GM12878 (cell line): ENCODE results near the gene ENPP7. TPM values are rescaled to one million over a fixed set of nuclear protein-coding genes. Genes with fewer than 3 reads are reported as not detected.

ENCODE experiments used
- ATAC-seq: fragments of 200-7000 bp; cut with Tn5 transposase; 3 replicates; pipeline ENCODE4 v1.9.1; 2020; ENCODE audit warnings: mild to moderate bottlenecking, moderate library complexity
- BruUV-seq: library from RNA; stranded (reverse); fragments of 400-500 nt; replicated peaks from 2 replicates; lab custom pipeline; 2021; lab: Mats Ljungman, UMichigan
- CTCF ChIA-PET: fragments of 300-600 bp; sonication (Branson Sonifier 250); formaldehyde crosslinking; extraction: SDS; loops from one replicate; lab custom pipeline; 2021; ENCODE audit warnings: inconsistent platforms; lab: Yijun Ruan, JAX
- POLR2A ChIA-PET: fragments of 350-600 bp; formaldehyde crosslinking; extraction: SDS; loops from one replicate; lab custom pipeline; 2021; ENCODE audit warnings: inconsistent platforms; lab: Charles Lee
- RAD21 ChIA-PET: fragments of 300-600 bp; sonication (Branson Sonifier 250); formaldehyde crosslinking; loops from one replicate; lab custom pipeline; 2023; ENCODE audit warnings: antibody characterized with exemption; ENCODE audit not compliant: unreplicated experiment; lab: Charles Lee
- SMC1A ChIA-PET: fragments of 300-600 bp; sonication (Branson Sonifier 250); formaldehyde crosslinking; loops from one replicate; lab custom pipeline; 2023; ENCODE audit not compliant: unreplicated experiment, uncharacterized antibody; lab: Charles Lee
- DNase-seq: peaks from one replicate; pipeline ENCODE4 v3.0.0-alpha.2; 2011; ENCODE audit warnings: low read depth, low spot score
- FAIRE-seq: peaks from 3 replicates; lab custom pipeline; 2011; peaks lifted over from hg19 to GRCh38; lab: Jason Lieb, UNC
- H2AFZ ChIP-seq: 2 replicates; pipeline ENCODE4 v1.6.0; 2011; ENCODE audit warnings: low read depth, low read length, control low read depth; ENCODE audit not compliant: control insufficient read depth
- H3K27ac ChIP-seq: 2 replicates; pipeline ENCODE4 v1.5.1; 2011; ENCODE audit warnings: control low read depth; ENCODE audit not compliant: control insufficient read depth, insufficient read depth
- H3K27me3 ChIP-seq, 2 experiments: replicated peaks in 1 of 2; 2 replicates each; pipeline versions ENCODE4 v1.6.0 to v1.6.1; 2011; ENCODE audit warnings: low read length in 1 of 2; ENCODE audit not compliant: control insufficient read depth in 2 of 2, insufficient read depth in 2 of 2
- H3K36me3 ChIP-seq, 2 experiments: 2 replicates each; pipeline ENCODE4 v1.5.1; 2011; ENCODE audit warnings: low read length in 1 of 2; ENCODE audit not compliant: control insufficient read depth in 2 of 2, insufficient read depth in 2 of 2
- H3K4me1 ChIP-seq: 2 replicates; pipeline ENCODE4 v1.6.1; 2011; ENCODE audit warnings: mild to moderate bottlenecking, low read length, moderate library complexity, mixed read lengths; ENCODE audit not compliant: control insufficient read depth, insufficient read depth
- H3K4me2 ChIP-seq: 2 replicates; pipeline ENCODE4 v1.6.0; 2011; ENCODE audit warnings: control low read depth; ENCODE audit not compliant: control insufficient read depth, insufficient read depth
- H3K4me3 ChIP-seq: fragments of 200-600 bp; sonication (generic); 2 replicates; pipeline ENCODE4 v1.5.1; 2016
- H3K79me2 ChIP-seq: 2 replicates; pipeline ENCODE4 v1.6.0; 2011; ENCODE audit warnings: low read length; ENCODE audit not compliant: control insufficient read depth, insufficient read depth
- H3K9ac ChIP-seq: 2 replicates; pipeline ENCODE4 v1.8.0; 2011; ENCODE audit warnings: low read length, control low read depth, mixed read lengths; ENCODE audit not compliant: control insufficient read depth, insufficient read depth
- H3K9me3 ChIP-seq: replicated peaks from 3 replicates; pipeline ENCODE4 v1.5.1; 2011; ENCODE audit warnings: mild to moderate bottlenecking, low read length; ENCODE audit not compliant: control insufficient read depth, insufficient read depth
- H4K20me1 ChIP-seq: 2 replicates; pipeline ENCODE4 v1.6.0; 2011; ENCODE audit not compliant: control insufficient read depth, insufficient read depth
- CHD2 ChIP-seq: IDR thresholded peaks from 2 replicates; pipeline ENCODE4 v1.6.1; 2011; ENCODE audit warnings: low read depth, low read length, improper control_type of control experiment, borderline replicate concordance
- HDAC6 ChIP-seq: fragments of 200-600 bp; sonication (generic); IDR thresholded peaks from one replicate; pipeline ENCODE4 v1.8.0; 2017; ENCODE audit warnings: antibody characterized with exemption; ENCODE audit not compliant: unreplicated experiment
- JUNB ChIP-seq: IDR thresholded peaks from 2 replicates; pipeline ENCODE4 v1.6.1; 2016; ENCODE audit warnings: antibody characterized with exemption, mild to moderate bottlenecking
- NFYB ChIP-seq: IDR thresholded peaks from 2 replicates; pipeline ENCODE4 v1.6.1; 2011; ENCODE audit warnings: low read depth, mild to moderate bottlenecking, low read length, improper control_type of control experiment, moderate library complexity; ENCODE audit not compliant: insufficient read depth
- NKRF ChIP-seq: fragments of 450-650 bp; conservative IDR thresholded peaks from 2 replicates; pipeline ENCODE4 v1.6.1; 2017; ENCODE audit warnings: mild to moderate bottlenecking, moderate library complexity
- SMARCA5 ChIP-seq: fragments of 450-650 bp; IDR thresholded peaks from 2 replicates; pipeline ENCODE4 v1.6.1; 2017; ENCODE audit warnings: mild to moderate bottlenecking
- ZBTB33 ChIP-seq: fragments of 450-650 bp; IDR thresholded peaks from 2 replicates; pipeline ENCODE4 v1.6.1; 2017; ENCODE audit warnings: mild to moderate bottlenecking
- ZNF687 ChIP-seq: fragments of 450-650 bp; IDR thresholded peaks from 2 replicates; pipeline ENCODE4 v1.6.1; 2017; ENCODE audit warnings: mild to moderate bottlenecking, moderate library complexity
- ZZZ3 ChIP-seq: IDR thresholded peaks from 2 replicates; pipeline ENCODE4 v1.6.1; 2011; ENCODE audit warnings: low read depth; ENCODE audit not compliant: control insufficient read depth, insufficient read length
- WGBS: methylation state at CpG from one replicate; pipeline ENCODE4 v1.1.6; 2016; ENCODE audit warnings: low lambda C conversion rate; ENCODE audit not compliant: insufficient replicate concordance, insufficient coverage; ENCODE audit errors: missing lambda C conversion rate; 5-methylcytosine and 5-hydroxymethylcytosine counted together
- in situ Hi-C: fragments of 300-500 bp; cut with MboI; formaldehyde crosslinking; loops from 9 replicates; pipeline ENCODE4 v1.14.3; 2018; ENCODE audit warnings: mixed read lengths
- intact Hi-C: fragments of 100-400 bp; cut with micrococcal nuclease; formaldehyde crosslinking; loops from one replicate; pipeline ENCODE4 v1.14.2; 2022; ENCODE audit not compliant: unreplicated experiment
- polyA plus RNA-seq, 11 experiments: library from polyadenylated mRNA; depleted of rRNA in 4 of 11; unstranded in 6 of 11; stranded (reverse) in 5 of 11; fragments of >200 nt; fragmentation: Nextera tagmentation in 4 of 11; fragmentation: Illumina TruSeq in 1 of 11; extraction: Ambion mirVana in 4 of 11; extraction: Trizol in 1 of 11; gene quantifications; 1 replicate in 1 of 11; 2 replicates in 10 of 11; pipeline versions ENCODE4 v1.2.1 to v1.2.3, GENCODE V29; 2011 to 2016; ENCODE audit warnings: inconsistent platforms in 2 of 11, missing spikeins in 2 of 11, low read depth in 1 of 11
- total RNA-seq, 4 experiments: library from RNA; depleted of rRNA in 3 of 4; stranded (reverse); fragments of >200 nt in 3 of 4; fragmentation: Illumina TruSeq in 1 of 4; extraction: Trizol in 1 of 4; gene quantifications; 2 replicates each; pipeline versions ENCODE4 v1.2.1 to v1.2.3, GENCODE V29; 2013 to 2021

ENPP7 gene
- total and polyA plus RNA-seq, 10 of the 15 experiments (the other 5 are each of a cell fraction or from before 2014, with no cell fraction given): 0.04 to 0.41 (median 0.18) TPM; not detected in 1

- intact Hi-C loops: no loop called here
- no peaks in the 10 kb centered on the region for H3K9me3 ChIP-seq
- WGBS: 41% methylated on average over 6 of the region's 6 CpGs
- no peaks in the 10 kb centered on the region for H3K36me3 ChIP-seq
- H3K4me3 ChIP-seq: no peak overlapping the region
- TF ChIP-seq ZNF687 (no peak), HDAC6 (no peak), CHD2 (no peak), ZBTB33 (no peak), NKRF (no peak), JUNB (no peak), SMARCA5 (no peak), NFYB (no peak), ZZZ3 (no peak)
- CTCF ChIA-PET: interaction anchor here (1.6 to 1.7 kb wide), 2 partner anchors 13 to 30 kb away, joined by 3 to 5 read pairs; no protein-coding TSS in a partner anchor
- H3K27me3 ChIP-seq: peaks cover 7 to 11% of the 10 kb centered on the region in 2 experiments
- FAIRE-seq (no peak), ATAC-seq (no peak), DNase-seq (no peak)
- in situ Hi-C loops: no loop called here
- no peaks in the 10 kb centered on the region for H4K20me1 ChIP-seq
- peaks cover 9% of the 10 kb centered on the region for H3K4me1 ChIP-seq
- RAD21 ChIA-PET: no interaction called here
- no TSS peak for BruUV-seq
- H2AFZ ChIP-seq: no peak overlapping the region
- no peak overlapping the region for H3K27ac ChIP-seq
- SMC1A ChIA-PET: no interaction called here
- no peak overlapping the region for H3K9ac ChIP-seq
- no peaks in the 10 kb centered on the region for H3K79me2 ChIP-seq
- POLR2A ChIA-PET: no interaction called here
- no peak overlapping the region for H3K4me2 ChIP-seq
Measured at GRCh38 chr17:79775632-79776031, 44.9 kb downstream of the ENPP7 start.
